Stimulated activated naive CD4-positive, alpha-beta T cell (primary cell): ENCODE data around the gene PAQR9.

Experiments
- DNase-seq, 6 experiments: peaks; one replicate each; lab custom pipeline; 2025; lab: John Stamatoyannopoulos, UW

PAQR9 gene

GRCh38 chr3:142982038-142982773 is 18.7 kb upstream of the PAQR9 start:
- DNase-seq = no peak

GRCh38 chr3:142981108-142981507 is 17.6 kb upstream of the PAQR9 start:
- DNase-seq = no peak

GRCh38 chr3:142977399-142977728 is 13.9 kb upstream of the PAQR9 start:
- no peak for DNase-seq

- no peak for DNase-seq
Observed at GRCh38 chr3:142976621-142977398, 13.3 kb upstream of the PAQR9 start.

- DNase-seq = no peak
Observed at GRCh38 chr3:142975316-142975995, 12.0 kb upstream of the PAQR9 start.

- no peak for DNase-seq
Observed at GRCh38 chr3:142973217-142974009, 9.9 kb upstream of the PAQR9 start.

- DNase-seq = no peak
Observed at GRCh38 chr3:142972092-142972753, 8.7 kb upstream of the PAQR9 start.

GRCh38 chr3:142971431-142971830 is 8.0 kb upstream of the PAQR9 start:
- DNase-seq = no peak

GRCh38 chr3:142968319-142969025 is 5.0 kb upstream of the PAQR9 start:
- no peak for DNase-seq

- DNase-seq = no peak
Observed at GRCh38 chr3:142966808-142967207, 3.3 kb upstream of the PAQR9 start.

GRCh38 chr3:142965581-142965980 is 2.1 kb upstream of the PAQR9 start:
- DNase-seq = no peak

GRCh38 chr3:142963234-142963515 is 299 bp downstream of the PAQR9 start:
- DNase-seq = no peak

GRCh38 chr3:142962520-142963233 is 797 bp downstream of the PAQR9 start:
- DNase-seq = no peak

GRCh38 chr3:142962175-142962519 is 1.3 kb downstream of the PAQR9 start:
- no peak for DNase-seq

GRCh38 chr3:142961539-142961938 is 1.9 kb downstream of the PAQR9 start:
- no peak for DNase-seq

GRCh38 chr3:142960322-142960850 is 3.1 kb downstream of the PAQR9 start:
- no peak for DNase-seq

- no peak for DNase-seq
Observed at GRCh38 chr3:142958707-142959106, 4.8 kb downstream of the PAQR9 start.

- DNase-seq = no peak
Observed at GRCh38 chr3:142953443-142953842, 10.0 kb downstream of the PAQR9 start.

GRCh38 chr3:142952272-142953193 is 10.9 kb downstream of the PAQR9 start:
- DNase-seq = no peak
